Central memory CD8-positive, alpha-beta T cell (primary cell): Measurements from ENCODE around the gene GALNT11.
"Not testable (repeated sequence)": the region's sequence is repeated elsewhere in the genome, so short reads cannot be mapped to it uniquely, and the experiment has no call there.

Experiments
- ATAC-seq: fragments of 150-1000 bp; cut with Tn5 transposase; replicated peaks from 2 replicates; pipeline ENCODE4 v1.10.0; 2022; ENCODE audit warnings: mild to moderate bottlenecking, moderate FRiP score, moderate number of reproducible peaks; ENCODE audit not compliant: poor library complexity, severe bottlenecking; ENCODE audit errors: extremely low read depth
- DNase-seq, 2 donors: peaks; one replicate each; pipeline ENCODE4 v3.0.0; 2021; ENCODE audit warnings: low spot score in 2 of 2
- H3K27ac Mint-ChIP-seq: one replicate; pipeline ENCODE4 v1.8.0; 2022; ENCODE audit warnings: low read depth, mild to moderate bottlenecking, moderate library complexity, mixed read lengths
- H3K27me3 Mint-ChIP-seq: one replicate; pipeline ENCODE4 v1.8.0; 2022; ENCODE audit warnings: mixed read lengths
- H3K36me3 Mint-ChIP-seq: one replicate; pipeline ENCODE4 v1.8.0; 2022; ENCODE audit warnings: mild to moderate bottlenecking, moderate library complexity, mixed read lengths; ENCODE audit not compliant: insufficient read depth
- H3K4me1 Mint-ChIP-seq: one replicate; pipeline ENCODE4 v1.8.0; 2022; ENCODE audit warnings: mixed read lengths
- H3K4me3 Mint-ChIP-seq: one replicate; pipeline ENCODE4 v1.8.0; 2022; ENCODE audit warnings: mild to moderate bottlenecking, moderate library complexity, mixed read lengths
- H3K9me3 Mint-ChIP-seq: one replicate; pipeline ENCODE4 v1.8.0; 2022; ENCODE audit warnings: mixed read lengths

The GALNT11 gene

GRCh38 chr7:152013230-152013629, 12.2 kb upstream of the GALNT11 start:
- H3K27me3 Mint-ChIP-seq = peaks cover 42% of the 10 kb centered on the region

GRCh38 chr7:152013974-152014373, 11.5 kb upstream of the GALNT11 start:
- DNase-seq = no peak
- Mint-ChIP-seq H3K4me3 (no peak overlapping the region), H3K9me3 (no peaks in the 10 kb centered on the region), H3K27me3 (peaks cover 48% of the 10 kb centered on the region), H3K4me1 (no peaks in the 10 kb centered on the region), H3K36me3 (no peaks in the 10 kb centered on the region), H3K27ac (no peak overlapping the region)
- no peak for ATAC-seq

More at GRCh38 chr7:152013230-152013629, 12.2 kb upstream of the GALNT11 start:
- DNase-seq (no peak), ATAC-seq (no peak)
- Mint-ChIP-seq H3K9me3 (no peaks in the 10 kb centered on the region), H3K27ac (no peak overlapping the region), H3K36me3 (no peaks in the 10 kb centered on the region), H3K4me1 (no peaks in the 10 kb centered on the region), H3K4me3 (no peak overlapping the region)

GRCh38 chr7:152014722-152015121, 10.8 kb upstream of the GALNT11 start:
- DNase-seq = no peak
- no peaks in the 10 kb centered on the region for H3K36me3 Mint-ChIP-seq
- no peak overlapping the region for H3K4me3 Mint-ChIP-seq
- no peaks in the 10 kb centered on the region for H3K4me1 Mint-ChIP-seq
- no peaks in the 10 kb centered on the region for H3K9me3 Mint-ChIP-seq
- no peak for ATAC-seq
- H3K27ac Mint-ChIP-seq = no peak overlapping the region
- peaks cover 48% of the 10 kb centered on the region for H3K27me3 Mint-ChIP-seq

GRCh38 chr7:152015600-152015999, 9.9 kb upstream of the GALNT11 start:
- Mint-ChIP-seq H3K27ac (no peak overlapping the region), H3K36me3 (no peaks in the 10 kb centered on the region), H3K27me3 (peaks cover 48% of the 10 kb centered on the region), H3K4me3 (no peak overlapping the region), H3K9me3 (no peaks in the 10 kb centered on the region), H3K4me1 (no peaks in the 10 kb centered on the region)
- ATAC-seq (no peak), DNase-seq (no peak)

GRCh38 chr7:152016947-152017346, 8.5 kb upstream of the GALNT11 start:
- ATAC-seq = no peak
- Mint-ChIP-seq H3K9me3 (no peaks in the 10 kb centered on the region), H3K4me3 (no peak overlapping the region), H3K4me1 (no peaks in the 10 kb centered on the region), H3K36me3 (no peaks in the 10 kb centered on the region), H3K27me3 (peaks cover 37% of the 10 kb centered on the region), H3K27ac (no peak overlapping the region)
- no peak for DNase-seq

- not testable (repeated sequence) for H3K9me3 Mint-ChIP-seq, H3K4me1 Mint-ChIP-seq, DNase-seq, ATAC-seq, H3K27ac Mint-ChIP-seq, H3K4me3 Mint-ChIP-seq, H3K36me3 Mint-ChIP-seq
- H3K27me3 Mint-ChIP-seq = peaks cover 37% of the 10 kb centered on the region
Observed at GRCh38 chr7:152017683-152018082, 7.8 kb upstream of the GALNT11 start.

GRCh38 chr7:152021740-152022139, 3.7 kb upstream of the GALNT11 start:
- not testable (repeated sequence) for ATAC-seq, H3K9me3 Mint-ChIP-seq, DNase-seq, H3K4me3 Mint-ChIP-seq, H3K4me1 Mint-ChIP-seq, H3K27ac Mint-ChIP-seq, H3K36me3 Mint-ChIP-seq
- H3K27me3 Mint-ChIP-seq = peaks cover 19% of the 10 kb centered on the region

GRCh38 chr7:152025937-152026890, 740 bp downstream of the GALNT11 start:
- Mint-ChIP-seq H3K4me1 (peaks cover 41% of the 10 kb centered on the region), H3K36me3 (peaks cover 15% of the 10 kb centered on the region), H3K9me3 (no peaks in the 10 kb centered on the region), H3K4me3 (peak overlapping the region; percentile 84), H3K27me3 (no peaks in the 10 kb centered on the region), H3K27ac (peak overlapping the region; percentile 92)
- DNase-seq (no peak), ATAC-seq (no peak)

- Mint-ChIP-seq H3K4me1 (peaks cover 43% of the 10 kb centered on the region), H3K4me3 (peak overlapping the region; percentile 81), H3K27ac (peak overlapping the region; percentile 83), H3K36me3 (peaks cover 15% of the 10 kb centered on the region)
- not testable (repeated sequence) for H3K9me3 Mint-ChIP-seq, H3K27me3 Mint-ChIP-seq
- peak; percentile 33 to 63 for DNase-seq
- peak; percentile 55 for ATAC-seq
Observed at GRCh38 chr7:152027491-152028365, 2.3 kb downstream of the GALNT11 start.

- ATAC-seq, H3K9me3 Mint-ChIP-seq, H3K27me3 Mint-ChIP-seq, H3K4me3 Mint-ChIP-seq, DNase-seq: not testable (repeated sequence)
- Mint-ChIP-seq H3K4me1 (peaks cover 49% of the 10 kb centered on the region), H3K27ac (peak overlapping the region; percentile 17), H3K36me3 (peaks cover 13% of the 10 kb centered on the region)
Observed at GRCh38 chr7:152030059-152030458, 4.6 kb downstream of the GALNT11 start.

GRCh38 chr7:152030639-152031038, 5.2 kb downstream of the GALNT11 start:
- Mint-ChIP-seq H3K4me1 (peaks cover 52% of the 10 kb centered on the region), H3K36me3 (peaks cover 11% of the 10 kb centered on the region)
- not testable (repeated sequence) for ATAC-seq

GRCh38 chr7:152035817-152036216, 10.3 kb downstream of the GALNT11 start:
- Mint-ChIP-seq H3K27ac (no peak overlapping the region), H3K9me3 (peaks cover 6% of the 10 kb centered on the region), H3K36me3 (peaks cover 3% of the 10 kb centered on the region), H3K4me1 (peaks cover 39% of the 10 kb centered on the region), H3K4me3 (no peak overlapping the region), H3K27me3 (no peaks in the 10 kb centered on the region)
- ATAC-seq (no peak), DNase-seq (no peak)

More at GRCh38 chr7:152030639-152031038, 5.2 kb downstream of the GALNT11 start:
- not testable (repeated sequence) for DNase-seq, H3K27me3 Mint-ChIP-seq, H3K4me3 Mint-ChIP-seq, H3K9me3 Mint-ChIP-seq
- H3K27ac Mint-ChIP-seq = peak overlapping the region; percentile 17
